ENCODE data around the gene DSTN. TPM values are rescaled to one million over a fixed set of nuclear protein-coding genes. Genes with fewer than 3 reads are reported as not detected.

Gene DSTN
- polyA plus RNA-seq, 5 donors: 340 to 394 (median 376) TPM

- DNase-seq: no peak
Observed at GRCh38 chr20:17634661-17635331, 64.9 kb downstream of the DSTN start.

DNA sequence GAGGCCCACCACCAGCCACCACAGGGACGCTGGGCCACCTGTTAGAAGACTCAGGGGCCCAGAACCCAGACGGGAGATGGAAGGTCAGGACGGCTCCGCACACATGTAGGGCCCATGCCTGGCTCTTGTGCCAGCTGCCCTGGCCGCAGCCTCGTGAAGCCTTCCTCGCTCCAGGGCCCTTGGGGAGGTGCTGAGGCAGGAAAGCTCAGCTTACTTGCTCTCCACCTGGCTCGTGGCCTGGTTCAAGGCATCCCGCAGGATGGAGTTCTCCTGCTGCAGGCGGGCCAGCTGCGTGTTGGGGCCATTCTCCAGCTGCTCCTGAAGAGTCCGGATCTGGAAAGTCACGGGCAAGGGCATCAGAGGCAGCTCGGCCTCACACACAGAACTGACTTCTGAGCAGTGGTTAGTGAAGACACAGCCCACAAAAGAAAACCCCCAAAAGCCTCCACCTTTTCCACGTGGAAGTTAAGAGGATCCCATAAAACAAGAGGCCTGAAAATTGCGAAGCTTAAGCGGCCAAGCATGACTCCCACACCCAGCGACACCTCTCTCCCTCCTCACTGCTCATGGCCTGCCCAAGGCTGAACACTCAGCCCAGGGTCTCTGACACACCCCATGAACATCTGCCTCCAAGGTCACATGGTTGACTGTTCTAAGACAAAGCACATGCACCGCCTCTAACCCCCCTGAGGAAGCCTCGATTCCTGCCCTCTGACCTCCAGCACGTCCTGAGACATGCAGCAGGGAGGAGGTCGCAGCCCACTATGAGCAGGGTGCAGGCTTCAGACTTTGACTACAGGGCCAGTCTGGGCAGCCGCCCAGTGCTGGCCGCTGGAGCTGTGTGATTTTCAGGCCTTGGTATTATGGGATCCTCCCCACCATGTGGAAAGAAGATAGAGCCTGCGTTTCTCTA is 65.7 kb downstream of the DSTN start:
- DNase-seq: no peak

DNA sequence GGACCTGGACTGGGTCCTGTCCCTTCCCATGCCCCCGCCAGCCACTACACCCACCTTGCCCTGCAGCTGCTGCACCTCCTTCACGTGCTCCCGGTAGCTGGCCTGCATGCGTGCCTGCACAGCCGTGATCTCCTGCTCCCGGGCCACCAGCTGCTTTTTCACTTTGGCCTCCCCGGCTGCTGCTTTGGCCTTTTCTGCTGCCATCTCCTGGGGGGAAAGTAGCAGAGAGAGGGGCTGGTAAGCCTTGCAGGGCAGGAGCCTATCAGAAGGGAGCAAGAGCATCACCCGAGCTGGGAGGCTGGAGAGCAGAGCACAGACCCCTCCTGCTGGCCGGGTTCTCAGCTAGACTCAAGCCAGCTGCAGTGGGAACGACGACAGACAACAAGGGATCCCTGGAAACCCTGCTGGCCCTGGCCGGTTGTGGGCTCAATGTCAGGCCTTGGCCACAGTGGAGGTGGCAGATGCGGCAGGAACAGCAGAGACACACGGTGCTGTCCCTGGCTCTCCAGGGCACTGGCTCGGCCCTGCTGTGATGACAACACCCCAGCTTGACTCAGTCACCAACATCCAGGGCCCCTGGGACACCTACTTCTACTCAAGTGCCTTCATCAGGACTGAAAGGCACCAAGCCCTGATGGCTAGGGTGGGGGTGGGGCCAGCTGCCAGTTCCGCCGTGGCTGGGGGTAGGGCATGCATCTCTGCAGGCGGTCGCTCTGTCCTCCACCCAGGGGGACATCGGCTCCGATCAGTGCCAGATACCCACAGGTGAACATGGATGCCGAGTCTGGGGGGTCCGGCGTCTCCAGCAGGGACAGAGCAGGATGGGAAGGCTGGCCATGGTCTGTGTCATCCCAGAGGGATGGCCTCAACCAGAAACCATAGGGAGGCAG is 66.9 kb downstream of the DSTN start:
- DNase-seq: no peak

DNA sequence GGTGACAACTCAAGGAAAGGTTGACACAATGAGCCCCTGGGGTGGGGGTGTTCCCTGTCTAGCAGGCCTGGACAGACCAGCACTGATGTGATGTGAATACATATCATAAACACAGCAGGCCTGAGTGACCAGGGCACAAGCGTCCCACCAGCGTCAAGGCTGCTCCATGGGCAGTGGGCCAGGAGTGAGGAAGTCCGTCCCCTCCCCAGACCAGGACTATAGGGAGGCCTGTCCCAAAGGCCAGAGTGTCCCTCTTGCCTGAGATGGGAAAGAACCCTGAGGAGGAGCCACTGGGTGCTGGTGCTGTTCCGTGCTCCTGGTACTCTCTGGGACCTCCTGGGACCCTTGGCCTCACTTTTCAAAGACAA is 67.5 kb downstream of the DSTN start:
- DNase-seq: no peak

- DNase-seq: no peak
Observed at GRCh38 chr20:17637985-17638640, 68.2 kb downstream of the DSTN start.

DNA sequence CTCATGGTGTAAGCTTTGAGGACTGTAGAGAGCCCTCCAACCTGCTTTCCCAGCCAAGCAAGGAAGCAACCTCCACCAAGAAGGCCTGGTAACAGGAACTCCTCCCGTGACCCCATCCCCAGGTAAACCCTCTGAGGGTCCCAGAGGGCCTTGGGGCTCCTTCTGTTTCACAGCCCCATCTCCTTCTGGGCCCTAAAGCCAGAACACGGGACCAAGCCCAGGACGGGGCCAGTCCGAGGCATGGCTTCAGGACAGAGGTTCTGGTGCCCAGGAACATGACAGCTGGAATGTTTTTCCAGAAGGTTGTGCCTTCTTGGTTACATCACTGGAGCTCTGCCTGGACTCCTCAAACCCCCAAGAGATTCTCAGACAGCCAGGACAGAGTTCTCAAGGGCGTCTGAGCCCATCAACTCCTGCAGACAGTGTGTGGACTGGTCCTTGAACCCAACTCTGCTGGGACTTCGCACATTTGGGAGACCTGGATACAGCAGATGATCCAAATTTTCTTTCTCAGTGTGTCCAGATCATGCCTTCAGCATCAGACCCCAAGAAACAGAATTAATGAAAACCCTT is 69.0 kb downstream of the DSTN start:
- no peak for DNase-seq

DNA sequence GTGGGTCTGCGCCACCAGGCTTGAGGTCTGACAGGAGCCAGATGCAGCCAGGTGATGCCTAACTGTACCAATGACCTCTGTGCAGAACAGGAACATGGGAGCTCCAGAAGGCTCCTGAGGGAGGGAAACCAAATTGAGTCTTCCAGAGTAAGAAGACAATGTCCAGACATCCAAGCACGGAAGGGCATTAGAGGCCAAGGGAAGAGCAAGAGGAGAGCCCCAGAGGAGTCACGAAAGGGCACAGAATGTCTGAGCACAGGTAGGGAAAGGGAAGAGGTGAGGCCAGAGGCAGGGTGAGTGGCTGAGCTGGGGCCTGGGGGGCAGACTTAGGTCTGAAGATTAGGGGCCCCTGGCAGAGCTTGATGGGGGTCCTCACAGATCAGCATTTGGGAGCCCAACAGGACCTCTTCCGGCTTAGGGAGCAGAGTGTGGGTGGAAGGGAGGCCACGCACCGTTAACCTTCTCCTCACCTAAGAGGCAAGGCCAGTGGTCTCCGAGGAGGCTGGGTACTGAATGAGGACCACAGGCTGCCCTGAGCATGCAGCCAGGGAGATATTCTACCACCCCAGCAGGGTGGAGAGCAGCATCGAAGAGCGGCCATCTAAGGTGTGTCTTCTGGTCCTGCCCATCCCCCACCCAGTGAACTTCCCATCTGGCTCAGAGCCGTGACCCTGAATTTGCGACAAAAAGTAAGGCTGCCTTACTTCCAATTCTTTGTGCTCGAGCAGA is 70.4 kb downstream of the DSTN start:
- DNase-seq: no peak

DNA sequence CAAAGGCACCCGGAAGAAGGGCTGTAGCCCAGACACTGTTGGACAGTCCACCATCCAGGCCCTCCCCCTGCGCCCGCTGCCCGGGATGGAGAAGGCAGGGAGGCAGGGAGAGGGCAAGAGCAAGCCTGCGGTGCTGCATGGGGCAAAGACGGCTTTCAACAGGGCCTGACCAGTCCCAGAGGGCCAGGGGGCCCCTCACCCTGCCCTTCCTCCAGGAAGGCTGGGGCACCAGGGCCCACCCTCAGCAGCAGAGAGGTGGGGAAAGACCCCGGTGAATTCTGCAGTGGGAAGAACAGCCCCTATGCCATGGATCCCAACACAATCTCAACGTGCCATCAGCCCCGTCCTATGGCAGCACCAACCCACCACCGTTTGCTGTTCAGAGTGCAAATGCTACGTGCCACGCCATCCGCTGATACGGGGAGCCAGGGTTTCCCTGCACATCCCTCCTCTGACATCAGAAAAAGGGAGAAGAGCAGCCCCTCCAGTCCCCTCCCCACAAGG is 71.1 kb downstream of the DSTN start:
- DNase-seq: no peak

- no peak for DNase-seq
Observed at GRCh38 chr20:17641520-17641964, 71.7 kb downstream of the DSTN start.

DNA sequence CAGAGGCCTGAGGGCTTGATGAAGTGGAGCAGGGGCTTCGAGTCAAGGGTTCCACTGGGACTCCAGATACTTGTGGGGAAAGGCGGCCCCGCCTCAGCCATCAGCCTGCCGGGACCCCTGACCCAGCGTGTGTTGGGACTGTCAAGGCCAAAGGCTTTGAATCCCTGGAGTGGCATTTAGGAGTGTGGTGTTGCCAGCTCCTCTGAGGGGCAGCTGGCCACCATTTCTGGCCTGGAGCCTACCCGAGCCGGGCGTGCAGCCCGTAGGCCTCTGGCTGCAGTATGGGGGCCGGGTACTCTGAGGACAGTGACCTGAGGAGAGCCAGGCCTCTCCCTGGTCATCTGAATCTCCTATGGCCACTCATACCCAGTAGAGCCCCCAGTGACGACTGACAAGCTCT is 72.1 kb downstream of the DSTN start:
- DNase-seq: no peak

GRCh38 chr20:17642404-17643269 is 72.8 kb downstream of the DSTN start:
- DNase-seq: no peak

- DNase-seq: no peak
Observed at GRCh38 chr20:17643531-17644188, 73.8 kb downstream of the DSTN start.

DNA sequence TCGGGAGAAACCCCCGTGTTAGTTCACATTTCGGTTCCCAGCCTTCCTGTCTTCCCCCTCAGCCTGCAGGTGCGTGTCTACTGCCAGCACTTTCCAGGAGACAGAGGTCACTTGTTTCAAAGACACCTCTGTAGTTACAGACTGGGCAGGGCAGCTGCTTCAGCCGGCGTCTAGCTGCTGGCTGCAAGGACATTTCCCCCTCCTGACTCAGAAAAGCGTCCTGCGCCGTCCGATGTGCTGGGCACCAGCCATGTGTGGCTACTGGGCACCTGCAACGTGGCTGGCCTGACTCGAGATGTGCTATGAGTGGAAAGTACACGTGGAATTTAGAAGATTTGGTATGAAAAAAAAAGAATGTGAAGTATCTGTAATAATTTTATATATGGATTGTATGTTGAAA is 74.6 kb downstream of the DSTN start:
- DNase-seq: no peak

- no peak for DNase-seq
Observed at GRCh38 chr20:17645010-17645409, 75.1 kb downstream of the DSTN start.

- DNase-seq: no peak
Observed at GRCh38 chr20:17645546-17646208, 75.8 kb downstream of the DSTN start.

GRCh38 chr20:17646209-17646960 is 76.5 kb downstream of the DSTN start:
- DNase-seq: no peak

DNA sequence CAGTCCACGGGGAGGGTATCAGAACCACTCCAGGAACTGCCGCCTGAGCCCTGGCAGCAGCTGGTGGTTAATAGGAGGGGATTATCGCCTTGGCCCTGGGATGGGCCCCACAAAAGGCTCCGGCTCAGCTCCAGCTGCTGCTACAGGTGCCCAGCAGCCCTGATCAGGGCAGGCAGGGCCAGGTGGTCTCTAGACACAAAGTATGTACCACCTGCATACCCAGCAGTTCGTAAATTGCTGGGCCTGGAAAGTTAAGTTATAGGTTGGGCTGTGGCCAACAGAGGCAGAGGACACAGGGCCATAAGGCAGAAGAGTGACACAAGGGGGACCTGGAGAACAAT is 77.1 kb downstream of the DSTN start:
- DNase-seq: no peak
